A549 (cell line): Measurements from ENCODE around the gene MESP2. TPM values are rescaled to one million over a fixed set of nuclear protein-coding genes. Genes with fewer than 3 reads are reported as not detected.

Source experiments
- ATAC-seq, 2 experiments: fragments of 200-7000 bp in 1 of 2; fragments of >200 bp in 1 of 2; cut with Nextera tagmentation in 1 of 2; cut with Tn5 transposase in 1 of 2; 3 replicates each; pipeline versions ENCODE4 v1.8.0 to v1.9.1; 2018 to 2020; ENCODE audit warnings: mild to moderate bottlenecking in 1 of 2, moderate library complexity in 1 of 2
- CTCF ChIA-PET: fragments of 300-600 bp; sonication (Branson Sonifier 250); formaldehyde crosslinking; extraction: SDS; loops from one replicate; lab custom pipeline; 2021; ENCODE audit warnings: antibody characterized with exemption, inconsistent platforms; lab: Yijun Ruan, JAX
- POLR2A ChIA-PET: fragments of 350-600 bp; formaldehyde crosslinking; extraction: SDS; loops from one replicate; lab custom pipeline; 2021; ENCODE audit warnings: antibody characterized with exemption, inconsistent platforms; lab: Yijun Ruan, JAX
- DNase-seq, 2 experiments: peaks; one replicate each; pipeline versions ENCODE4 v3.0.0 to v3.0.0-alpha.2; 2011 to 2016; ENCODE audit warnings: low read depth in 1 of 2, low spot score in 1 of 2
- FAIRE-seq: peaks from 2 replicates; lab custom pipeline; 2011; peaks lifted over from hg19 to GRCh38; lab: Jason Lieb, UNC
- H3K27ac ChIP-seq, 2 experiments: fragments of >200 bp; sonication (Bioruptor Twin); formaldehyde crosslinking; 3 replicates each; pipeline ENCODE4 v1.5.1; 2016 to 2017
- H3K4me1 ChIP-seq: fragments of >200 bp; sonication (Bioruptor Twin); formaldehyde crosslinking; 3 replicates; pipeline ENCODE4 v1.6.1; 2016
- H3K4me2 ChIP-seq: fragments of >200 bp; sonication (Bioruptor Twin); formaldehyde crosslinking; 3 replicates; pipeline ENCODE4 v1.6.1; 2016
- H3K4me3 ChIP-seq: fragments of >200 bp; sonication (Bioruptor Twin); formaldehyde crosslinking; 3 replicates; pipeline ENCODE4 v1.5.1; 2016
- H3K9me3 ChIP-seq: fragments of >200 bp; sonication (Bioruptor Twin); formaldehyde crosslinking; 3 replicates; pipeline ENCODE4 v1.6.1; 2016
- BCL3 ChIP-seq: fragments of >200 bp; sonication (Bioruptor Twin); formaldehyde crosslinking; IDR thresholded peaks from 3 replicates; pipeline ENCODE4 v1.6.1; 2016
- BHLHE40 ChIP-seq: IDR thresholded peaks from 2 replicates; pipeline ENCODE4 v1.6.1; 2012; ENCODE audit warnings: low read depth, low read length, inconsistent platforms
- CBX2 ChIP-seq: fragments of 200-600 bp; sonication (generic); IDR thresholded peaks from 2 replicates; pipeline ENCODE4 v1.6.1; 2016; ENCODE audit warnings: low read depth, mild to moderate bottlenecking, borderline replicate concordance
- CTCF ChIP-seq: fragments of >200 bp; sonication (Bioruptor Twin); formaldehyde crosslinking; IDR thresholded peaks from 3 replicates; pipeline ENCODE4 v1.5.1; 2016
- EHMT2 ChIP-seq: fragments of 200-600 bp; sonication (generic); IDR thresholded peaks from 2 replicates; pipeline ENCODE4 v1.6.1; 2016; ENCODE audit warnings: antibody characterized with exemption, low read depth, mild to moderate bottlenecking, moderate library complexity
- ELK1 ChIP-seq: fragments of 150-350 bp; IDR thresholded peaks from 2 replicates; pipeline ENCODE4 v1.6.1; 2014; ENCODE audit warnings: low read depth, mild to moderate bottlenecking, low read length
- EP300 ChIP-seq, 2 experiments: fragments of >200 bp; sonication (Bioruptor Twin); formaldehyde crosslinking; IDR thresholded peaks; 2 replicates in 1 of 2; 3 replicates in 1 of 2; pipeline ENCODE4 v1.6.1; 2016 to 2017
- GATA3 ChIP-seq: IDR thresholded peaks from 2 replicates; pipeline ENCODE4 v1.6.1; 2012; ENCODE audit warnings: borderline replicate concordance
- HMGXB4 ChIP-seq: fragments of 250-450 bp; sonication (Bioruptor Pico); IDR thresholded peaks from 2 replicates; pipeline ENCODE4 v1.5.0; 2021; ENCODE audit warnings: mild to moderate bottlenecking, moderate library complexity, borderline replicate concordance
- HOXB13 ChIP-seq: fragments of 250-450 bp; sonication (Bioruptor Pico); IDR thresholded peaks from 2 replicates; pipeline ENCODE4 v1.5.0; 2020; ENCODE audit warnings: low read depth, mild to moderate bottlenecking, moderate library complexity
- HOXB5 ChIP-seq: fragments of 250-450 bp; sonication (Bioruptor Pico); IDR thresholded peaks from 2 replicates; pipeline ENCODE4 v1.5.0; 2020; ENCODE audit warnings: mild to moderate bottlenecking, moderate library complexity
- JUNB ChIP-seq: fragments of >200 bp; sonication (Bioruptor Twin); formaldehyde crosslinking; IDR thresholded peaks from 2 replicates; pipeline ENCODE4 v1.6.1; 2016
- MAX ChIP-seq: IDR thresholded peaks from 2 replicates; pipeline ENCODE4 v1.6.1; 2012
- NPAS2 ChIP-seq: fragments of 250-450 bp; sonication (Bioruptor Pico); IDR thresholded peaks from 2 replicates; pipeline ENCODE4 v1.8.0; 2022; ENCODE audit warnings: mild to moderate bottlenecking, moderate library complexity, borderline replicate concordance
- REST ChIP-seq: fragments of 200-600 bp; sonication (generic); IDR thresholded peaks from 2 replicates; pipeline ENCODE4 v1.6.1; 2016; ENCODE audit warnings: antibody characterized with exemption, mild to moderate bottlenecking, moderate library complexity
- RFX5 ChIP-seq: fragments of 450-650 bp; IDR thresholded peaks from 2 replicates; pipeline ENCODE4 v1.7.1; 2014; ENCODE audit warnings: antibody characterized with exemption, mild to moderate bottlenecking, moderate library complexity
- TP53 ChIP-seq: fragments of 250-450 bp; sonication (Bioruptor Pico); IDR thresholded peaks from 2 replicates; pipeline ENCODE4 v1.5.0; 2021; ENCODE audit warnings: mild to moderate bottlenecking, moderate library complexity
- USF2 ChIP-seq: fragments of 450-650 bp; IDR thresholded peaks from 2 replicates; pipeline ENCODE4 v1.6.1; 2014; ENCODE audit warnings: antibody characterized with exemption
- ZNF302 ChIP-seq: fragments of 250-450 bp; sonication (Bioruptor Pico); IDR thresholded peaks from 2 replicates; pipeline ENCODE4 v1.9.0; 2021; ENCODE audit warnings: inconsistent platforms, mild to moderate bottlenecking, moderate library complexity
- WGBS: methylation state at CpG from one replicate; pipeline ENCODE4 v1.1.6; 2017; ENCODE audit errors: missing lambda C conversion rate; 5-methylcytosine and 5-hydroxymethylcytosine counted together
- polyA plus RNA-seq, 4 experiments: library from polyadenylated mRNA; depleted of rRNA in 3 of 4; stranded (reverse); fragments of >200 nt; fragmentation: RNase III in 1 of 4; extraction: RNeasy Plus Mini Kit Qiagen cat#74134 plus additional on column Dnase treatment in 1 of 4; gene quantifications; 2 replicates in 3 of 4; 3 replicates in 1 of 4; pipeline ENCODE4 v1.2.3, GENCODE V29; 2011 to 2017

MESP2 gene
- polyA plus RNA-seq, 2 of the 4 experiments (the other 2 are of a cell fraction): 0.22 to 0.57 TPM

- no peak for DNase-seq
- Histone ChIP-seq H3K4me2 (no peak overlapping the region), H3K4me3 (no peak overlapping the region), H3K9me3 (0 out of 3 replicates have a peak, but pooled peaks cover 3% of the 10 kb centered on the region), H3K4me1 (peaks cover 20% of the 10 kb centered on the region), H3K27ac (no peak overlapping the region; a peak in 1 of 6 replicates)
- TF ChIP-seq MAX: no peak
- TF ChIP-seq TP53 (CRISPR knock-in tag): no peak
- TF ChIP-seq GATA3: no peak
- no peak for TF ChIP-seq NPAS2 (CRISPR knock-in tag)
- no peak for TF ChIP-seq HOXB5 (CRISPR knock-in tag)
- no peak for TF ChIP-seq USF2
- TF ChIP-seq RFX5: no peak
- TF ChIP-seq REST: no peak
- TF ChIP-seq EP300 (IDR thresholded peaks at IDR 0.05): no peak
- no peak for ATAC-seq
- WGBS: 89% methylated on average over 3 of the region's 3 CpGs
- no peak for FAIRE-seq
- ChIA-PET POLR2A (no interaction called here), CTCF (interaction anchor here (1.3 to 2.6 kb wide), 8 partner anchors 12 to 72 kb away, joined by 3 to 11 read pairs (median 4); partner anchors contain the start of gene MESP2)
These were observed 39.6 kb downstream of the MESP2 start for GRCh38 chr15:89815769-89816168.

GRCh38 chr15:89817701-89818280 is 41.7 kb downstream of the MESP2 start:
- Histone ChIP-seq H3K4me1 (peaks cover 34% of the 10 kb centered on the region), H3K4me3 (no peak overlapping the region), H3K27ac (no peak overlapping the region; a peak in 1 of 6 replicates), H3K4me2 (no peak overlapping the region)
- CTCF ChIA-PET: interaction anchor here (0.6 to 1.5 kb wide), 4 partner anchors 12 to 698 kb away, joined by 3 to 7 read pairs (median 3); no protein-coding TSS in a partner anchor
- WGBS: 73% methylated on average over 10 of the region's 10 CpGs
- POLR2A ChIA-PET: no interaction called here
- DNase-seq: no peak
- FAIRE-seq: no peak
- TF ChIP-seq NPAS2 (CRISPR knock-in tag) (no peak), HOXB13 (CRISPR knock-in tag) (no peak), CBX2 (no peak), BCL3 (no peak), HMGXB4 (no peak), BHLHE40 (no peak), MAX (no peak), ZNF302 (CRISPR knock-in tag) (no peak), ELK1 (no peak), JUNB (no peak), TP53 (CRISPR knock-in tag) (no peak), EHMT2 (no peak), CTCF (no peak)
- TF ChIP-seq, all 56 proteins: peak for 0
- ATAC-seq: no peak
- 0 out of 3 replicates have a peak, but pooled peaks cover 3% of the 10 kb centered on the region for H3K9me3 ChIP-seq
